ENCODE data around the gene ERAS. TPM values are rescaled to one million over a fixed set of nuclear protein-coding genes. Genes with fewer than 3 reads are reported as not detected.

The ERAS gene
- not detected in 2 replicates for total RNA-seq
- 0.14 TPM in 1 of 2 replicates, not detected in the other for polyA plus RNA-seq
- not detected in 2 replicates for polyA plus RNA-seq (2011; cell fraction: cytosol; rRNA removed)
- 0.21 TPM in 1 of 2 replicates, not detected in the other for polyA plus RNA-seq (2011; cell fraction: nucleus; rRNA removed)
- not detected in 2 replicates for polyA plus RNA-seq (2012)
- polyA minus RNA-seq: not detected in 2 replicates
- not detected for polyA minus RNA-seq (2011; cell fraction: cytosol; rRNA and poly(A)+ RNA removed)
- polyA minus RNA-seq (2011; cell fraction: nucleus; rRNA and poly(A)+ RNA removed): not detected in 2 replicates
- Bru-seq, nascent RNA: percentile 13 among the genes with signal in this experiment
- percentile 14 among the genes with signal in this experiment for BruChase-seq, experiment 1, labeled RNA remaining after a 6-hour chase
- not detected for BruChase-seq, experiment 2, labeled RNA remaining after a 2-hour chase
- long read RNA-seq: 0 reads

- Histone ChIP-seq H3K9ac (replicated peaks; ENCODE audit: extremely low read depth, insufficient read depth, low read length) (no peak within 1 kb of the TSS), H3K4me3 (replicated peaks in 1 of 3; ENCODE audit: insufficient read depth in 1 of 3, low read depth in 1 of 3, low read length in 3 of 3) (no peak within 1 kb of the TSS), H2AFZ (ENCODE audit: low read depth, low read length) (no peak within 1 kb of the TSS), H3K9me1 (replicated peaks; ENCODE audit: control insufficient read depth, extremely low read depth, insufficient read depth, low read length) (no peaks in the 10 kb centered on the region), H4K20me1 (replicated peaks; ENCODE audit: control insufficient read depth, extremely low read depth, insufficient read depth, low read length) (no peaks in the 10 kb centered on the region), H3K27ac (ENCODE audit: insufficient read depth, low read depth, low read length) (no peak within 1 kb of the TSS), H3K27me3 (ENCODE audit: control insufficient read depth in 2 of 2, insufficient read depth in 2 of 2, low read length in 2 of 2) (peaks cover 15 to 27% of the 10 kb centered on the region in 2 experiments), H3K9me3 (replicated peaks; ENCODE audit: control insufficient read depth, insufficient read depth, low read length) (no peaks in the 10 kb centered on the region), H3K79me2 (ENCODE audit: control insufficient read depth, insufficient read depth, low read length) (no peaks in the 10 kb centered on the region), H3K4me2 (ENCODE audit: insufficient read depth, low read length) (no peak within 1 kb of the TSS), H3K4me1 (ENCODE audit: control insufficient read depth, extremely low read depth, insufficient read depth, low read length) (no peaks in the 10 kb centered on the region), H3K36me3 (ENCODE audit: control insufficient read depth in 2 of 2, extremely low read depth in 1 of 2, insufficient read depth in 2 of 2, low read length in 2 of 2) (peaks cover 0 to 2% of the 10 kb centered on the region in 2 experiments)
- no peak for FAIRE-seq
- TF ChIP-seq GATA2 (IDR thresholded peaks at IDR 0.05; ENCODE audit: insufficient read depth, insufficient read length, low read depth, low read length) (no peak), CTCF (IDR thresholded peaks at IDR 0.05; ENCODE audit: extremely low read depth in 1 of 2, insufficient read depth in 1 of 2, low read depth in 1 of 2, low read length in 2 of 2) (peak in 1 of 2 donors; percentile 8)
- dilution Hi-C loops (cut with MboI; ENCODE audit: extremely low pct_ligation_motif_present, low sequenced_read_pairs): no loop called here
- intact Hi-C loops (cut with micrococcal nuclease): no loop called here
- no peak for DNase-seq (ENCODE audit: low read depth, low spot score)
- no TSS peak for BruUV-seq (replicated peaks)
- POLR2A ChIA-PET: no interaction called here
- CTCF ChIA-PET: no interaction called here
Measured at GRCh38 chrX:48826135-48826875, at the start of gene ERAS. Gene ERAS (plus strand): TSS chrX:48826513. CDS start chrX:48829124, 2,611 bp downstream.

Measured in endothelial cell of umbilical vein (primary cell).